SK-N-SH (cell line): ENCODE measurements around the gene PMM2.

Experiments used
- CTCF ChIP-seq: fragments of 200-600 bp; sonication (generic); IDR thresholded peaks from 2 replicates; pipeline ENCODE4 v1.6.1; 2017; ENCODE audit warnings: antibody characterized with exemption, mild to moderate bottlenecking, moderate library complexity
- RAD21 ChIP-seq: IDR thresholded peaks from 2 replicates; pipeline ENCODE4 v1.6.1; 2012; ENCODE audit warnings: mild to moderate bottlenecking, low read length
- SMC3 ChIP-seq: IDR thresholded peaks from 2 replicates; pipeline ENCODE4 v1.6.1; 2012; ENCODE audit warnings: low read depth, low read length, improper control_type of control experiment
- ZBTB33 ChIP-seq: IDR thresholded peaks from 2 replicates; pipeline ENCODE4 v1.4.0; 2012; ENCODE audit warnings: low read depth, borderline replicate concordance

GRCh38 chr16:8795818-8796217 is 1.8 kb upstream of the PMM2 start:
- no peak for TF ChIP-seq CTCF
- TF ChIP-seq RAD21: no peak
- no peak for TF ChIP-seq SMC3
- TF ChIP-seq ZBTB33: no peak
